Left lung (tissue), 14 donors: ENCODE data around the gene RIOX2. TPM values are rescaled to one million over a fixed set of nuclear protein-coding genes. Genes with fewer than 3 reads are reported as not detected.

Source experiments
- ATAC-seq: fragments of 200-7000 bp; cut with Tn5 transposase; one replicate; pipeline ENCODE4 v1.9.1; 2020; ENCODE audit warnings: moderate library complexity
- DNase-seq, 4 donors: peaks; one replicate each; pipeline ENCODE4 v3.0.0-alpha.2; 2013 to 2020
- H3K27ac ChIP-seq, 2 donors: fragments of 200-600 bp; sonication (generic) in 1 of 2; one replicate each; pipeline versions ENCODE4 v1.5.0 to v1.8.0; 2020 to 2021
- H3K27me3 ChIP-seq, 2 donors: fragments of 200-600 bp; sonication (generic) in 1 of 2; one replicate each; pipeline versions ENCODE4 v1.5.0 to v1.8.0; 2020 to 2021
- H3K36me3 ChIP-seq, 2 donors: fragments of 200-600 bp; sonication (generic) in 1 of 2; one replicate each; pipeline versions ENCODE4 v1.5.0 to v1.8.0; 2020 to 2021
- H3K4me1 ChIP-seq, 2 donors: fragments of 200-600 bp; one replicate each; pipeline ENCODE4 v1.8.0; 2021
- H3K4me3 ChIP-seq, 2 donors: fragments of 200-600 bp; sonication (generic) in 1 of 2; one replicate each; pipeline versions ENCODE4 v1.5.0 to v1.8.0; 2020 to 2021; ENCODE audit warnings: mild to moderate bottlenecking in 1 of 2
- H3K9me3 ChIP-seq, 2 donors: fragments of 200-600 bp; sonication (generic) in 1 of 2; one replicate each; pipeline versions ENCODE4 v1.5.0 to v1.8.0; 2020 to 2021
- CTCF ChIP-seq, 2 donors: fragments of 200-600 bp; sonication (generic) in 1 of 2; IDR thresholded peaks; one replicate each; pipeline versions ENCODE4 v1.5.0 to v1.8.0; 2021; ENCODE audit warnings: antibody characterized with exemption in 2 of 2
- intact Hi-C, 2 donors: fragments of 100-400 bp; cut with DNase I; formaldehyde crosslinking; loops; one replicate each; pipeline versions ENCODE4 v1.11.2 to v1.14.2; 2022
- long read RNA-seq, 12 donors: library from polyadenylated mRNA in 2 of 12; unstranded in 2 of 12; transcript quantifications; one replicate each; pipeline ENCODE4 v2.0.0 and lab custom pipeline, GENCODE V29; 2019 to 2026
- polyA plus RNA-seq, 6 donors: library from polyadenylated mRNA; unstranded; fragments of 120-200 nt; gene quantifications; one replicate each; pipeline ENCODE4 v1.2.1, GENCODE V29; 2013; ENCODE audit not compliant: insufficient read length in 6 of 6
- total RNA-seq, 2 donors: library from RNA; stranded (reverse); fragmentation: NEBNext Ultra II Directional; extraction: Animal tissue kit (Norgen Biotek cat#: 25700); gene quantifications; one replicate each; pipeline ENCODE4 v1.2.1, GENCODE V29; 2021
- donor health status: DM: no; HTN: yes; CAD: no.
- donor health status: DM: no; HTN: no; CAD: no.

The RIOX2 gene
- total RNA-seq (10 to 100 TPM; 16.6 to 29.3 TPM), polyA plus RNA-seq (10 to 100 TPM; 33.6 to 44.3 (median 39.1) TPM)
- long read RNA-seq, donor 1, transcript RIOX2-203 (10 exons, 2,341 nt), result major isoform, 5 of 11 reads
- long read RNA-seq, donor 1, partial matches to known transcripts, result 5 of 11 reads
- long read RNA-seq, donor 1, other reads (novel, unspliced or antisense), result 0 of 11 reads
- long read RNA-seq, donor 2, transcript RIOX2-203 (10 exons, 2,341 nt), result major isoform, 5 of 5 reads
- long read RNA-seq, donor 2, partial matches to known transcripts, result 0 of 5 reads
- long read RNA-seq, donor 2, other reads (novel, unspliced or antisense), result 0 of 5 reads
- long read RNA-seq, donor 3, transcript RIOX2-203 (10 exons, 2,341 nt), result major isoform, 5 of 6 reads
- long read RNA-seq, donor 3, partial matches to known transcripts, result 0 of 6 reads
- long read RNA-seq, donor 3, other reads (novel, unspliced or antisense), result 0 of 6 reads
- long read RNA-seq, donor 4, partial matches to known transcripts, result 1 of 4 reads
- long read RNA-seq, donor 4, other reads (novel, unspliced or antisense), result 1 of 4 reads
- long read RNA-seq, donor 5, partial matches to known transcripts, result 0 of 2 reads
- long read RNA-seq, donor 5, other reads (novel, unspliced or antisense), result 0 of 2 reads
- long read RNA-seq, donor 6, full-length matches to known transcripts, result 5 of 5 reads
- long read RNA-seq, donor 6, partial matches to known transcripts, result 0 of 5 reads
- long read RNA-seq, donor 6, other reads (novel, unspliced or antisense), result 0 of 5 reads
- long read RNA-seq, donor 7, full-length matches to known transcripts, result 4 of 4 reads
- long read RNA-seq, donor 7, partial matches to known transcripts, result 0 of 4 reads
- long read RNA-seq, donor 7, other reads (novel, unspliced or antisense), result 0 of 4 reads
- long read RNA-seq, donor 8, transcript RIOX2-203 (10 exons, 2,341 nt), result major isoform, 5 of 5 reads
- long read RNA-seq, donor 8, partial matches to known transcripts, result 0 of 5 reads
- long read RNA-seq, donor 8, other reads (novel, unspliced or antisense), result 0 of 5 reads
- long read RNA-seq, donor 9, result 0 reads
- long read RNA-seq, donor 10, transcript RIOX2-203 (10 exons, 2,341 nt), result major isoform, 7 of 13 reads
- long read RNA-seq, donor 10, partial matches to known transcripts, result 1 of 13 reads
- long read RNA-seq, donor 10, other reads (novel, unspliced or antisense), result 5 of 13 reads
- long read RNA-seq, donor 11, transcript RIOX2-203 (10 exons, 2,341 nt), result major isoform, 5 of 6 reads
- long read RNA-seq, donor 11, partial matches to known transcripts, result 0 of 6 reads
- long read RNA-seq, donor 11, other reads (novel, unspliced or antisense), result 0 of 6 reads
- long read RNA-seq, donor 12, full-length matches to known transcripts, result 3 of 3 reads
- long read RNA-seq, donor 12, partial matches to known transcripts, result 0 of 3 reads
- long read RNA-seq, donor 12, other reads (novel, unspliced or antisense), result 0 of 3 reads

- peak within 1 kb of the TSS; percentile 72 to 82 for H3K4me3 ChIP-seq
- H3K27ac ChIP-seq, result peak within 1 kb of the TSS; percentile 74 to 82
- ATAC-seq (peak; percentile 98), DNase-seq (peak; percentile 50 to 94 (median 78))
- intact Hi-C loops, result no loop called here
- no peaks in the 10 kb centered on the region for H3K9me3 ChIP-seq
- peaks cover 0 to 6% of the 10 kb centered on the region in 2 donors for H3K36me3 ChIP-seq
- peaks cover 0 to 22% of the 10 kb centered on the region in 2 donors for H3K4me1 ChIP-seq
- TF ChIP-seq CTCF (IDR thresholded peaks at IDR 0.05), result no peak
- H3K27me3 ChIP-seq, result no peaks in the 10 kb centered on the region
Observed at GRCh38 chr3:97971679-97972567, at the start of gene RIOX2. RIOX2 (minus strand) TSS chr3:97972431; CDS start chr3:97967593, 4,838 bp downstream.

GRCh38 chr3:98020412-98020811, 48.2 kb upstream of the RIOX2 start:
- Histone ChIP-seq H3K4me3 (no peak overlapping the region), H3K36me3 (no peaks in the 10 kb centered on the region), H3K4me1 (no peaks in the 10 kb centered on the region), H3K27me3 (no peaks in the 10 kb centered on the region), H3K27ac (no peak overlapping the region), H3K9me3 (no peaks in the 10 kb centered on the region)
- no peak for TF ChIP-seq CTCF (IDR thresholded peaks at IDR 0.05)
- DNase-seq (no peak), ATAC-seq (no peak)
- intact Hi-C loops, result loop anchor here in 1 of 2 donors (5.0 kb wide), 1 partner anchor 223 kb away; no protein-coding TSS in a partner anchor

- no peak for ATAC-seq
- Histone ChIP-seq H3K4me3 (no peak overlapping the region), H3K9me3 (no peaks in the 10 kb centered on the region), H3K4me1 (peaks cover 0 to 12% of the 10 kb centered on the region in 2 donors), H3K36me3 (no peaks in the 10 kb centered on the region), H3K27ac (no peak overlapping the region), H3K27me3 (no peaks in the 10 kb centered on the region)
- intact Hi-C loops, result no loop called here
- TF ChIP-seq CTCF (IDR thresholded peaks at IDR 0.05), result no peak
- DNase-seq, result no peak
Observed at GRCh38 chr3:98018301-98018700, 46.1 kb upstream of the RIOX2 start.

GRCh38 chr3:98014268-98014585, 42.0 kb upstream of the RIOX2 start:
- peak overlapping the region in 1 of 2 donors; percentile 10 for H3K27ac ChIP-seq
- DNase-seq (no peak), ATAC-seq (no peak)
- H3K4me1 ChIP-seq, result peaks cover 0 to 21% of the 10 kb centered on the region in 2 donors
- no peaks in the 10 kb centered on the region for H3K27me3 ChIP-seq
- no peak overlapping the region for H3K4me3 ChIP-seq
- peaks cover 0 to 4% of the 10 kb centered on the region in 2 donors for H3K9me3 ChIP-seq
- TF ChIP-seq CTCF (IDR thresholded peaks at IDR 0.05), result no peak
- intact Hi-C loops, result no loop called here
- H3K36me3 ChIP-seq, result no peaks in the 10 kb centered on the region
